SK-N-SH treated with all-trans-retinoic acid at 6 μM for 48 hours (cell line): Measurements from ENCODE around the gene TTBK1.

Experiments
- ATAC-seq: fragments of 200-7000 bp; cut with Tn5 transposase; 3 replicates; pipeline ENCODE4 v1.9.1; 2020; ENCODE audit warnings: mild to moderate bottlenecking, moderate library complexity
- ARNTL ChIP-seq: fragments of 450-650 bp; formaldehyde crosslinking; IDR thresholded peaks from 2 replicates; pipeline ENCODE4 v1.5.0; 2020; ENCODE audit warnings: low read depth, mild to moderate bottlenecking, moderate library complexity, borderline replicate concordance
- BACH2 ChIP-seq: fragments of 250-450 bp; sonication (Bioruptor Pico); IDR thresholded peaks from 2 replicates; pipeline ENCODE4 v1.9.0; 2021; ENCODE audit warnings: mild to moderate bottlenecking, borderline replicate concordance
- CREB5 ChIP-seq: fragments of 250-450 bp; sonication (Bioruptor Pico); IDR thresholded peaks from 2 replicates; pipeline ENCODE4 v1.5.1; 2020; ENCODE audit warnings: low read depth, mild to moderate bottlenecking, moderate library complexity
- CSDC2 ChIP-seq: fragments of 250-450 bp; sonication (Bioruptor Pico); IDR thresholded peaks from 2 replicates; pipeline ENCODE4 v1.5.0; 2020; ENCODE audit warnings: mild to moderate bottlenecking, moderate library complexity
- ESRRG ChIP-seq: fragments of 250-450 bp; sonication (Bioruptor Pico); IDR thresholded peaks from 2 replicates; pipeline ENCODE4 v1.6.1; 2021; ENCODE audit warnings: mild to moderate bottlenecking
- GLIS3 ChIP-seq: fragments of 250-450 bp; sonication (Bioruptor Pico); IDR thresholded peaks from 2 replicates; pipeline ENCODE4 v1.5.0; 2020; ENCODE audit warnings: mild to moderate bottlenecking, moderate library complexity
- ISL1 ChIP-seq: fragments of 250-450 bp; sonication (Bioruptor Pico); IDR thresholded peaks from 2 replicates; pipeline ENCODE4 v2.1.2; 2022; ENCODE audit warnings: mild to moderate bottlenecking, moderate library complexity
- OSR1 ChIP-seq: fragments of 250-450 bp; sonication (Bioruptor Pico); IDR thresholded peaks from 2 replicates; pipeline ENCODE4 v1.8.0; 2022; ENCODE audit warnings: moderate library complexity, mild to moderate bottlenecking, inconsistent platforms
- PATZ1 ChIP-seq: fragments of 250-450 bp; sonication (Bioruptor Pico); IDR thresholded peaks from 2 replicates; pipeline ENCODE4 v1.8.0; 2020; ENCODE audit warnings: mild to moderate bottlenecking, moderate library complexity, borderline replicate concordance
- POU6F1 ChIP-seq: fragments of 250-450 bp; sonication (Bioruptor Pico); IDR thresholded peaks from 2 replicates; pipeline ENCODE4 v1.8.0; 2021; ENCODE audit warnings: low read depth, mild to moderate bottlenecking, moderate library complexity, borderline replicate concordance
- PPARA ChIP-seq: fragments of 250-450 bp; sonication (Bioruptor Pico); IDR thresholded peaks from 2 replicates; pipeline ENCODE4 v1.5.0; 2020; ENCODE audit warnings: mild to moderate bottlenecking, borderline replicate concordance
- RARB ChIP-seq: fragments of 250-450 bp; sonication (Bioruptor Pico); IDR thresholded peaks from 2 replicates; pipeline ENCODE4 v1.8.0; 2021; ENCODE audit warnings: mild to moderate bottlenecking, moderate library complexity
- SNAI2 ChIP-seq: fragments of 250-450 bp; sonication (Bioruptor Pico); IDR thresholded peaks from 2 replicates; pipeline ENCODE4 v1.5.0; 2020; ENCODE audit warnings: mild to moderate bottlenecking, moderate library complexity
- TCF4 ChIP-seq: fragments of 250-450 bp; sonication (Bioruptor Pico); IDR thresholded peaks from 2 replicates; pipeline ENCODE4 v1.8.0; 2021; ENCODE audit warnings: mild to moderate bottlenecking, moderate library complexity, borderline replicate concordance
- TOX ChIP-seq: fragments of 250-450 bp; sonication (Bioruptor Pico); IDR thresholded peaks from 2 replicates; pipeline ENCODE4 v1.8.0; 2021; ENCODE audit warnings: mild to moderate bottlenecking, moderate library complexity, borderline replicate concordance
- ZC3H10 ChIP-seq: fragments of 250-450 bp; sonication (Bioruptor Pico); IDR thresholded peaks from 2 replicates; pipeline ENCODE4 v1.5.1; 2021; ENCODE audit warnings: mild to moderate bottlenecking, moderate library complexity
- ZFP3 ChIP-seq: fragments of 250-450 bp; sonication (Bioruptor Pico); IDR thresholded peaks from 2 replicates; pipeline ENCODE4 v1.5.0; 2020; ENCODE audit warnings: mild to moderate bottlenecking, moderate library complexity
- ZNF565 ChIP-seq: fragments of 450-650 bp; formaldehyde crosslinking; conservative IDR thresholded peaks from 2 replicates; pipeline ENCODE4 v1.5.0; 2020; ENCODE audit warnings: low read depth, mild to moderate bottlenecking, moderate library complexity
- ZNF70 ChIP-seq: fragments of 450-650 bp; formaldehyde crosslinking; IDR thresholded peaks from 2 replicates; pipeline ENCODE4 v1.5.0; 2020; ENCODE audit warnings: mild to moderate bottlenecking, moderate library complexity
- ZNF8 ChIP-seq: fragments of 450-650 bp; formaldehyde crosslinking; IDR thresholded peaks from 2 replicates; pipeline ENCODE4 v1.5.0; 2020; ENCODE audit warnings: mild to moderate bottlenecking, moderate library complexity
- TF ChIP-seq, protein P1 (sequence below): fragments of 250-450 bp; sonication (Bioruptor Pico); IDR thresholded peaks from 2 replicates; pipeline ENCODE4 v1.5.1; 2021; ENCODE audit warnings: mild to moderate bottlenecking, moderate library complexity
- TF ChIP-seq, protein P2 (sequence below): fragments of 250-450 bp; sonication (Bioruptor Pico); IDR thresholded peaks from 2 replicates; pipeline ENCODE4 v1.5.0; 2020; ENCODE audit warnings: mild to moderate bottlenecking, moderate library complexity

Gene TTBK1

GRCh38 chr6:43196337-43196736 lies 46.9 kb upstream of the TTBK1 start (continued):
- no peak for TF ChIP-seq PATZ1
- TF ChIP-seq BACH2 (CRISPR knock-in tag): no peak
- TF ChIP-seq, all 23 proteins: peak for 0

DNA sequence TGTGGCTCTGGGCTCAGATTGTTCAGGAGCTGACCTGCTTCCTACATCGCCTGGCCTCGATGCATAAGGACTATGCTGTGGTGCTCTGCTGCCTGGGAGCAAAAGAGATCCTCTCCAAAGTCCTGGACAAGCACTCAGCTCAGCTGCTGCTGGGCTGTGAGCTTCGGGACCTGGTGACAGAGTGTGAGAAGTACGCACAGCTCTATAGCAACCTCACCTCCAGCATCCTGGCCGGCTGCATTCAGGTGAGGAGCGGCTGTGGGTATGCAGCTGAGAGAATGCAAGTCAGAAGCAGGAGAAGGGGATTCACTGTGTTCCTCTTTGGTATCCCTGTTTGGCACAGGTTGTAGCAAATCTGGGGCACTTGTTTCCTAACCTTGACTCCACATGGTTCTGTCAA lies 43.4 kb upstream of the TTBK1 start:
- TF ChIP-seq ZNF70 (CRISPR knock-in tag) (no peak), BACH2 (CRISPR knock-in tag) (no peak)
- no peak for ATAC-seq

- no peak for TF ChIP-seq ESRRG (CRISPR knock-in tag)
- no peak for TF ChIP-seq RARB (CRISPR knock-in tag)
- TF ChIP-seq ARNTL: no peak
- no peak for TF ChIP-seq ZNF565 (CRISPR knock-in tag)
- TF ChIP-seq ZFP3 (CRISPR knock-in tag): no peak
- no peak for TF ChIP-seq PATZ1
- no peak for TF ChIP-seq ZNF8 (CRISPR knock-in tag)
- no peak for TF ChIP-seq SNAI2
- TF ChIP-seq CSDC2 (CRISPR knock-in tag): no peak
- no peak for TF ChIP-seq ISL1 (CRISPR knock-in tag)
- no peak for TF ChIP-seq CREB5 (CRISPR knock-in tag)
- no peak for TF ChIP-seq OSR1 (CRISPR knock-in tag)
- TF ChIP-seq BACH2 (CRISPR knock-in tag): no peak
- no peak for TF ChIP-seq GLIS3 (CRISPR knock-in tag)
- TF ChIP-seq, protein P1, sequence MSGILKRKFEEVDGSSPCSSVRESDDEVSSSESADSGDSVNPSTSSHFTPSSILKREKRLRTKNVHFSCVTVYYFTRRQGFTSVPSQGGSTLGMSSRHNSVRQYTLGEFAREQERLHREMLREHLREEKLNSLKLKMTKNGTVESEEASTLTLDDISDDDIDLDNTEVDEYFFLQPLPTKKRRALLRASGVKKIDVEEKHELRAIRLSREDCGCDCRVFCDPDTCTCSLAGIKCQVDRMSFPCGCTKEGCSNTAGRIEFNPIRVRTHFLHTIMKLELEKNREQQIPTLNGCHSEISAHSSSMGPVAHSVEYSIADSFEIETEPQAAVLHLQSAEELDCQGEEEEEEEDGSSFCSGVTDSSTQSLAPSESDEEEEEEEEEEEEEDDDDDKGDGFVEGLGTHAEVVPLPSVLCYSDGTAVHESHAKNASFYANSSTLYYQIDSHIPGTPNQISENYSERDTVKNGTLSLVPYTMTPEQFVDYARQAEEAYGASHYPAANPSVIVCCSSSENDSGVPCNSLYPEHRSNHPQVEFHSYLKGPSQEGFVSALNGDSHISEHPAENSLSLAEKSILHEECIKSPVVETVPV (CRISPR knock-in tag): no peak
- no peak for TF ChIP-seq ZC3H10 (CRISPR knock-in tag)
- no peak for ATAC-seq
Measured at GRCh38 chr6:43200541-43200940, 42.7 kb upstream of the TTBK1 start.

DNA sequence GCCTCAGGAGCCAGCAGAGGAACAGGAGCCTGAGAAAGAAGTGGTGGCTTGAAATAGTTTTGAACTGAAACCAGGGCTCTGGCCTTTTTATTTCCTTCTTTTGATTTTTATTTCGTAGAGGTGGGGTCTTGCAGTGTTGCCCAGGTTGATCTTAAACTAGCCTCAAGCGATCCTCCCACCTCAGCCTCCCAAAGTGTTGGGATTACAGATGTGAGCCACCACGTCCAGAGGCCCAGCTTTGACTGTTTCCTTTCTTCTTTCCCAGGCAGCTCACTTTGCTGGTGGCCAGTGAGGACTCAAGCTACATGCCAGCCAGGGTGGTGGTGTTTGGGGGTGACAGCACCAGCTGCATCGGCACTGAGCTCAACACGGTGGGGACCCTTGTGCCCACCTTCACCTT lies 40.8 kb upstream of the TTBK1 start:
- ATAC-seq: no peak
- no peak for TF ChIP-seq TOX (CRISPR knock-in tag)
- no peak for TF ChIP-seq ZNF8 (CRISPR knock-in tag)
- TF ChIP-seq CREB5 (CRISPR knock-in tag): no peak
- no peak for TF ChIP-seq TCF4 (CRISPR knock-in tag)
- TF ChIP-seq ZNF565 (CRISPR knock-in tag): no peak
- TF ChIP-seq ARNTL: no peak
- TF ChIP-seq ZNF70 (CRISPR knock-in tag): no peak
- TF ChIP-seq ESRRG (CRISPR knock-in tag): no peak
- no peak for TF ChIP-seq PPARA
- TF ChIP-seq GLIS3 (CRISPR knock-in tag): no peak
- no peak for TF ChIP-seq ZFP3 (CRISPR knock-in tag)
- no peak for TF ChIP-seq SNAI2
- no peak for TF ChIP-seq PATZ1
- TF ChIP-seq OSR1 (CRISPR knock-in tag): no peak
- TF ChIP-seq, protein P2, sequence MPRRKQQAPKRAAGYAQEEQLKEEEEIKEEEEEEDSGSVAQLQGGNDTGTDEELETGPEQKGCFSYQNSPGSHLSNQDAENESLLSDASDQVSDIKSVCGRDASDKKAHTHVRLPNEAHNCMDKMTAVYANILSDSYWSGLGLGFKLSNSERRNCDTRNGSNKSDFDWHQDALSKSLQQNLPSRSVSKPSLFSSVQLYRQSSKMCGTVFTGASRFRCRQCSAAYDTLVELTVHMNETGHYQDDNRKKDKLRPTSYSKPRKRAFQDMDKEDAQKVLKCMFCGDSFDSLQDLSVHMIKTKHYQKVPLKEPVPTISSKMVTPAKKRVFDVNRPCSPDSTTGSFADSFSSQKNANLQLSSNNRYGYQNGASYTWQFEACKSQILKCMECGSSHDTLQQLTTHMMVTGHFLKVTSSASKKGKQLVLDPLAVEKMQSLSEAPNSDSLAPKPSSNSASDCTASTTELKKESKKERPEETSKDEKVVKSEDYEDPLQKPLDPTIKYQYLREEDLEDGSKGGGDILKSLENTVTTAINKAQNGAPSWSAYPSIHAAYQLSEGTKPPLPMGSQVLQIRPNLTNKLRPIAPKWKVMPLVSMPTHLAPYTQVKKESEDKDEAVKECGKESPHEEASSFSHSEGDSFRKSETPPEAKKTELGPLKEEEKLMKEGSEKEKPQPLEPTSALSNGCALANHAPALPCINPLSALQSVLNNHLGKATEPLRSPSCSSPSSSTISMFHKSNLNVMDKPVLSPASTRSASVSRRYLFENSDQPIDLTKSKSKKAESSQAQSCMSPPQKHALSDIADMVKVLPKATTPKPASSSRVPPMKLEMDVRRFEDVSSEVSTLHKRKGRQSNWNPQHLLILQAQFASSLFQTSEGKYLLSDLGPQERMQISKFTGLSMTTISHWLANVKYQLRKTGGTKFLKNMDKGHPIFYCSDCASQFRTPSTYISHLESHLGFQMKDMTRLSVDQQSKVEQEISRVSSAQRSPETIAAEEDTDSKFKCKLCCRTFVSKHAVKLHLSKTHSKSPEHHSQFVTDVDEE (CRISPR knock-in tag): no peak
- no peak for TF ChIP-seq ISL1 (CRISPR knock-in tag)
- TF ChIP-seq POU6F1: no peak
